Measurements from ENCODE around the gene CIAO2B. TPM values are rescaled to one million over a fixed set of nuclear protein-coding genes. Genes with fewer than 3 reads are reported as not detected.
A peak's percentile ranks its signal among the peaks of the same experiment; 100 is the strongest.

Gene CIAO2B
- total and polyA plus RNA-seq, 2 experiments from 2014 or later = 92.4 to 181 TPM

DNA sequence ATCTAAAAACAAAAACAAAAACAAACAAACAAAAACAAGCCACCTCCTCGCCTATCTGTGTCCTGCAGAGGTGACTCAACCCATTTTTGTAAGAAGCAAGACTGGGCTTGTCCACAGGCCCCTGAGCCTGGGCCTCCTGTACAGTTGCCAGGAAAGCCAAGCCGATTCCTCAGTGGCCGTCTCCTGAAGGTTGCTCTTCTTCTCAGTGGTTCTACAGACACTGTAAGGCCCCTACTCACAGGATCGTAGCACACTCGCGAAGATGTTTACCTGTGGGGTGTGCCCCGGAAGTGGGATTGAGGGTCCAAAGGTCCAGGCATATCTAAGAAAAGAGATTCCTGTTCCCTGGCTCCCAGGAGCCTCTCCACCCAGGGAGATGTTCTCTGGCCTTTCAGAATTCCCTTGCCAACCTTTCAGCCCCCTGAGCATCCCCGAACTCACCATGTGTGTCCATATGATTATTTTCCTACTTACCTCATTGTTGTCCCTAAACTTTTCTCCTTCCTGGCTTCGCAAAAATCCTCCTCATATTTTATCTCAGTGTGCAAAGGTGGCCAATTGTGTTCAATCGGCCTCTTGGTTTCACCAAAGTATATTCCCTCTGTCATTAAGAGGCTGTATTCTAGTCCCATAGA, 19.4 kb upstream of the CIAO2B start:
- H3K27ac ChIP-seq (ENCODE audit: low read depth) = no peak overlapping the region
- peaks cover 37% of the 10 kb centered on the region for H3K27me3 ChIP-seq (ENCODE audit: insufficient read depth)
- Mint-ChIP-seq H3K4me3 (no peak overlapping the region), H3K27me3 (ENCODE audit: insufficient read depth, low read depth, poor library complexity) (peaks cover 30% of the 10 kb centered on the region), H3K4me1 (peaks cover 3% of the 10 kb centered on the region; the same call in 1 of the 3 replicates), H3K27ac (no peak overlapping the region), H3K36me3 (ENCODE audit: low read depth) (0 out of 3 replicates have a peak, but pooled peaks cover 4% of the 10 kb centered on the region), H3K9me3 (peaks cover 10% of the 10 kb centered on the region; the same call in 2 of the 3 replicates)
- H3K9me2 ChIP-seq (ENCODE audit: insufficient read depth) = no peaks in the 10 kb centered on the region
- TF ChIP-seq NANOG (IDR thresholded peaks at IDR 0.05; ENCODE audit: borderline replicate concordance) = no peak
- TF ChIP-seq, protein P1, sequence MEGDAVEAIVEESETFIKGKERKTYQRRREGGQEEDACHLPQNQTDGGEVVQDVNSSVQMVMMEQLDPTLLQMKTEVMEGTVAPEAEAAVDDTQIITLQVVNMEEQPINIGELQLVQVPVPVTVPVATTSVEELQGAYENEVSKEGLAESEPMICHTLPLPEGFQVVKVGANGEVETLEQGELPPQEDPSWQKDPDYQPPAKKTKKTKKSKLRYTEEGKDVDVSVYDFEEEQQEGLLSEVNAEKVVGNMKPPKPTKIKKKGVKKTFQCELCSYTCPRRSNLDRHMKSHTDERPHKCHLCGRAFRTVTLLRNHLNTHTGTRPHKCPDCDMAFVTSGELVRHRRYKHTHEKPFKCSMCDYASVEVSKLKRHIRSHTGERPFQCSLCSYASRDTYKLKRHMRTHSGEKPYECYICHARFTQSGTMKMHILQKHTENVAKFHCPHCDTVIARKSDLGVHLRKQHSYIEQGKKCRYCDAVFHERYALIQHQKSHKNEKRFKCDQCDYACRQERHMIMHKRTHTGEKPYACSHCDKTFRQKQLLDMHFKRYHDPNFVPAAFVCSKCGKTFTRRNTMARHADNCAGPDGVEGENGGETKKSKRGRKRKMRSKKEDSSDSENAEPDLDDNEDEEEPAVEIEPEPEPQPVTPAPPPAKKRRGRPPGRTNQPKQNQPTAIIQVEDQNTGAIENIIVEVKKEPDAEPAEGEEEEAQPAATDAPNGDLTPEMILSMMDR (conservative IDR thresholded peaks at IDR 0.05; ENCODE audit: low read depth in 2 of 2) = no peak
- no peak for TF ChIP-seq JUNB (IDR thresholded peaks at IDR 0.05; ENCODE audit: unreplicated experiment)
- no peak for TF ChIP-seq POLR2AphosphoS5 (IDR thresholded peaks at IDR 0.05; ENCODE audit: low read depth)
- no peaks in the 10 kb centered on the region for H3K4me1 ChIP-seq (ENCODE audit: insufficient read depth)
- no peak overlapping the region for H3K4me2 ChIP-seq
- no peaks in the 10 kb centered on the region for H3K79me2 ChIP-seq (replicated peaks; ENCODE audit: insufficient read depth)
- ATAC-seq (no peak), DNase-seq (ENCODE audit: low spot score) (no peak)
- no peaks in the 10 kb centered on the region for H3F3A ChIP-seq (replicated peaks; ENCODE audit: low read depth)
- peak overlapping the region; percentile 18; the same call in 1 of the 2 replicates for H2AFZ ChIP-seq
- H3K4me3 ChIP-seq = no peak overlapping the region
- no peaks in the 10 kb centered on the region for H4K20me1 ChIP-seq (replicated peaks; ENCODE audit: insufficient read depth)
- H3K36me3 ChIP-seq (ENCODE audit: insufficient read depth) = no peaks in the 10 kb centered on the region

DNA sequence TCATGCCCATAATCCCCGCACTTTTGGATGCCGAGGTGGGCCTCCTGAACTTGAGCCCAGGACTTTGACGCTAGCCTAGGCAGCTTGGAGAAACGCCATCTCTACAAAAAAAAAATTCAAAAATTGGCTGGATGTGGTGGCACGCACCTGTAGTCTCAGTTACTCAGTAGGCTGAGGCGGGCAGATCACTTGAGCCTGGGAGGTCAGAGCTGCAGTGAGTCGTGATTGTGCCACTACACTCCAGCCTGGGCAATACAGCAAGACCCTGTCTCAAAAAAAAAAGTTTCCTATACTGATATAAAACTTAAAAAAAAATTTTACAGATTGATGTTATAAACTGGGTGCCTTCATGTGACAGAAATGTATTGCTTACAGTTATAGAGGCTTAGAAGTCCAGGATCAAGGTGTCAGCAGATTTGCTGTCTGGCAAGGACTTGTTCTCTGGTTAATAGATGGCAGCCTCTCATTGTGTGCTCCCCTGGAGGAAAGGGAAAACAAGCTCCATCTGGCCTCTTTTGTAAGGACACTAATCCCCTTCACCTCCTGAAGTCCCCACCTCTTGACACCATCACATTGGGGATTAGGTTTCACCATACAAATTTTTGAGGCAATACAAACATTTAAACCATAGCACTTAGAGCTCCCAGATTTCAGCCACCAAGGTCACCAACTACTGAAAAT, 18.4 kb upstream of the CIAO2B start:
- H3K4me1 ChIP-seq (ENCODE audit: insufficient read depth) = 0 out of 2 replicates have a peak, but pooled peaks cover under 1% of the 10 kb centered on the region
- Mint-ChIP-seq H3K27ac (no peak overlapping the region), H3K27me3 (ENCODE audit: insufficient read depth, low read depth, poor library complexity) (peaks cover 38% of the 10 kb centered on the region), H3K36me3 (ENCODE audit: low read depth) (0 out of 3 replicates have a peak, but pooled peaks cover 4% of the 10 kb centered on the region), H3K4me3 (no peak overlapping the region), H3K4me1 (peaks cover 3% of the 10 kb centered on the region; the same call in 2 of the 3 replicates), H3K9me3 (peaks cover 10% of the 10 kb centered on the region; the same call in 2 of the 3 replicates)
- no peak overlapping the region for H3K4me2 ChIP-seq
- no peaks in the 10 kb centered on the region for H3K36me3 ChIP-seq (ENCODE audit: insufficient read depth)
- no peaks in the 10 kb centered on the region for H4K20me1 ChIP-seq (replicated peaks; ENCODE audit: insufficient read depth)
- no peaks in the 10 kb centered on the region for H3F3A ChIP-seq (replicated peaks; ENCODE audit: low read depth)
- no peak overlapping the region for H3K4me3 ChIP-seq
- no peaks in the 10 kb centered on the region for H3K9me2 ChIP-seq (ENCODE audit: insufficient read depth)
- no peaks in the 10 kb centered on the region for H3K79me2 ChIP-seq (replicated peaks; ENCODE audit: insufficient read depth)
- DNase-seq (ENCODE audit: low spot score) = no peak
- H2AFZ ChIP-seq = no peak overlapping the region
- H3K27ac ChIP-seq (ENCODE audit: low read depth) = no peak overlapping the region
- no peak for ATAC-seq
- peaks cover 47% of the 10 kb centered on the region for H3K27me3 ChIP-seq (ENCODE audit: insufficient read depth)
- no peak for TF ChIP-seq NANOG (IDR thresholded peaks at IDR 0.05; ENCODE audit: borderline replicate concordance)
- TF ChIP-seq, protein P1 (conservative IDR thresholded peaks at IDR 0.05; ENCODE audit: low read depth in 2 of 2) = no peak
- no peak for TF ChIP-seq STAT1 (IDR thresholded peaks at IDR 0.05; ENCODE audit: unreplicated experiment)
- TF ChIP-seq, protein P2, sequence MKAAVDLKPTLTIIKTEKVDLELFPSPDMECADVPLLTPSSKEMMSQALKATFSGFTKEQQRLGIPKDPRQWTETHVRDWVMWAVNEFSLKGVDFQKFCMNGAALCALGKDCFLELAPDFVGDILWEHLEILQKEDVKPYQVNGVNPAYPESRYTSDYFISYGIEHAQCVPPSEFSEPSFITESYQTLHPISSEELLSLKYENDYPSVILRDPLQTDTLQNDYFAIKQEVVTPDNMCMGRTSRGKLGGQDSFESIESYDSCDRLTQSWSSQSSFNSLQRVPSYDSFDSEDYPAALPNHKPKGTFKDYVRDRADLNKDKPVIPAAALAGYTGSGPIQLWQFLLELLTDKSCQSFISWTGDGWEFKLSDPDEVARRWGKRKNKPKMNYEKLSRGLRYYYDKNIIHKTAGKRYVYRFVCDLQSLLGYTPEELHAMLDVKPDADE (IDR thresholded peaks at IDR 0.05) = no peak
- no peak for TF ChIP-seq EZH2 (IDR thresholded peaks at IDR 0.05; ENCODE audit: low read depth, unreplicated experiment)
- TF ChIP-seq EZH2phosphoT487 (IDR thresholded peaks at IDR 0.05; ENCODE audit: unreplicated experiment) = no peak

Measured in GM23338 (cell line).